A549 (cell line): Measurements from ENCODE around the gene TSR1. TPM values are rescaled to one million over a fixed set of nuclear protein-coding genes. Genes with fewer than 3 reads are reported as not detected.

Experiments
- ATAC-seq, 2 experiments: fragments of 200-7000 bp in 1 of 2; fragments of >200 bp in 1 of 2; cut with Nextera tagmentation in 1 of 2; cut with Tn5 transposase in 1 of 2; 3 replicates each; pipeline versions ENCODE4 v1.8.0 to v1.9.1; 2018 to 2020; ENCODE audit warnings: mild to moderate bottlenecking in 1 of 2, moderate library complexity in 1 of 2
- CTCF ChIA-PET: fragments of 300-600 bp; sonication (Branson Sonifier 250); formaldehyde crosslinking; extraction: SDS; loops from one replicate; lab custom pipeline; 2021; ENCODE audit warnings: antibody characterized with exemption, inconsistent platforms; lab: Yijun Ruan, JAX
- POLR2A ChIA-PET: fragments of 350-600 bp; formaldehyde crosslinking; extraction: SDS; loops from one replicate; lab custom pipeline; 2021; ENCODE audit warnings: antibody characterized with exemption, inconsistent platforms; lab: Yijun Ruan, JAX
- DNase-seq, 2 experiments: peaks; one replicate each; pipeline versions ENCODE4 v3.0.0 to v3.0.0-alpha.2; 2011 to 2016; ENCODE audit warnings: low read depth in 1 of 2, low spot score in 1 of 2
- FAIRE-seq: peaks from 2 replicates; lab custom pipeline; 2011; peaks lifted over from hg19 to GRCh38; lab: Jason Lieb, UNC
- H3K27ac ChIP-seq, 2 experiments: fragments of >200 bp; sonication (Bioruptor Twin); formaldehyde crosslinking; 3 replicates each; pipeline ENCODE4 v1.5.1; 2016 to 2017
- H3K4me1 ChIP-seq: fragments of >200 bp; sonication (Bioruptor Twin); formaldehyde crosslinking; 3 replicates; pipeline ENCODE4 v1.6.1; 2016
- H3K4me2 ChIP-seq: fragments of >200 bp; sonication (Bioruptor Twin); formaldehyde crosslinking; 3 replicates; pipeline ENCODE4 v1.6.1; 2016
- H3K4me3 ChIP-seq: fragments of >200 bp; sonication (Bioruptor Twin); formaldehyde crosslinking; 3 replicates; pipeline ENCODE4 v1.5.1; 2016
- H3K9me3 ChIP-seq: fragments of >200 bp; sonication (Bioruptor Twin); formaldehyde crosslinking; 3 replicates; pipeline ENCODE4 v1.6.1; 2016
- CEBPB ChIP-seq, 2 experiments: fragments of >200 bp in 1 of 2; sonication (Bioruptor Twin) in 1 of 2; formaldehyde crosslinking in 1 of 2; IDR thresholded peaks; 2 replicates each; pipeline ENCODE4 v1.6.1; 2012 to 2016
- CTCF ChIP-seq: fragments of >200 bp; sonication (Bioruptor Twin); formaldehyde crosslinking; IDR thresholded peaks from 3 replicates; pipeline ENCODE4 v1.5.1; 2016
- ESRRA ChIP-seq: fragments of 150-350 bp; IDR thresholded peaks from 2 replicates; pipeline ENCODE4 v1.6.1; 2014; ENCODE audit warnings: mild to moderate bottlenecking, low read length, borderline replicate concordance
- FOSB ChIP-seq: fragments of 250-450 bp; sonication (Bioruptor Pico); IDR thresholded peaks from 2 replicates; pipeline ENCODE4 v1.5.0; 2020; ENCODE audit warnings: mild to moderate bottlenecking, moderate library complexity
- HDAC2 ChIP-seq: fragments of 200-600 bp; sonication (generic); IDR thresholded peaks from 2 replicates; pipeline ENCODE4 v1.6.1; 2016
- HEYL ChIP-seq: fragments of 250-450 bp; sonication (Bioruptor Pico); IDR thresholded peaks from 2 replicates; pipeline ENCODE4 v1.8.0; 2021; ENCODE audit warnings: mild to moderate bottlenecking, moderate library complexity
- HOXA7 ChIP-seq: fragments of 250-450 bp; sonication (Bioruptor Pico); IDR thresholded peaks from 2 replicates; pipeline ENCODE4 v1.5.0; 2020; ENCODE audit warnings: mild to moderate bottlenecking, moderate library complexity
- JUNB ChIP-seq: fragments of >200 bp; sonication (Bioruptor Twin); formaldehyde crosslinking; IDR thresholded peaks from 2 replicates; pipeline ENCODE4 v1.6.1; 2016
- KDM1A ChIP-seq: fragments of 200-600 bp; sonication (generic); IDR thresholded peaks from 2 replicates; pipeline ENCODE4 v1.6.1; 2016; ENCODE audit warnings: low read depth, mild to moderate bottlenecking
- MAZ ChIP-seq: fragments of 150-350 bp; IDR thresholded peaks from 2 replicates; pipeline ENCODE4 v1.6.1; 2014; ENCODE audit warnings: antibody characterized with exemption, low read depth, low read length, borderline replicate concordance
- NFE2L2 ChIP-seq: fragments of 150-350 bp; conservative IDR thresholded peaks from 2 replicates; pipeline ENCODE4 v1.6.1; 2014; ENCODE audit warnings: low read length
- NR3C1 ChIP-seq: fragments of >200 bp; sonication (Bioruptor Twin); formaldehyde crosslinking; IDR thresholded peaks from 3 replicates; pipeline ENCODE4 v1.6.1; 2017
- POLR2A ChIP-seq: IDR thresholded peaks from 2 replicates; pipeline ENCODE4 v1.6.1; 2012; ENCODE audit warnings: mild to moderate bottlenecking, low read length
- SMC3 ChIP-seq: fragments of >200 bp; sonication (Bioruptor Twin); formaldehyde crosslinking; IDR thresholded peaks from 3 replicates; pipeline ENCODE4 v1.6.1; 2018; ENCODE audit warnings: inconsistent platforms
- USF2 ChIP-seq: fragments of 450-650 bp; IDR thresholded peaks from 2 replicates; pipeline ENCODE4 v1.6.1; 2014; ENCODE audit warnings: antibody characterized with exemption
- ZNF302 ChIP-seq: fragments of 250-450 bp; sonication (Bioruptor Pico); IDR thresholded peaks from 2 replicates; pipeline ENCODE4 v1.9.0; 2021; ENCODE audit warnings: inconsistent platforms, mild to moderate bottlenecking, moderate library complexity
- WGBS: methylation state at CpG from one replicate; pipeline ENCODE4 v1.1.6; 2017; ENCODE audit errors: missing lambda C conversion rate; 5-methylcytosine and 5-hydroxymethylcytosine counted together
- polyA plus RNA-seq, 4 experiments: library from polyadenylated mRNA; depleted of rRNA in 3 of 4; stranded (reverse); fragments of >200 nt; fragmentation: RNase III in 1 of 4; extraction: RNeasy Plus Mini Kit Qiagen cat#74134 plus additional on column Dnase treatment in 1 of 4; gene quantifications; 2 replicates in 3 of 4; 3 replicates in 1 of 4; pipeline ENCODE4 v1.2.3, GENCODE V29; 2011 to 2017

TSR1 gene
- polyA plus RNA-seq, 2 of the 4 experiments (the other 2 are of a cell fraction) = 38.3 to 84.1 TPM

- Histone ChIP-seq H3K4me2 (no peak overlapping the region), H3K4me1 (peaks cover 11% of the 10 kb centered on the region), H3K4me3 (no peak overlapping the region), H3K27ac (no peak overlapping the region), H3K9me3 (no peaks in the 10 kb centered on the region)
- FAIRE-seq = no peak
- TF ChIP-seq KDM1A = no peak
- no peak for ATAC-seq
- ChIA-PET CTCF (interaction anchor here (0.9 to 15.8 kb wide), 5 partner anchors 16 to 311 kb away, joined by 3 to 255 read pairs (median 9); no protein-coding TSS in a partner anchor), POLR2A (no interaction called here)
- 87% methylated on average over 26 of the region's 26 CpGs for WGBS
- DNase-seq = no peak
These were observed 27.9 kb upstream of the TSR1 start for GRCh38 chr17:2363851-2364762.

- H3K27ac ChIP-seq = no peak overlapping the region
- TF ChIP-seq NR3C1 (no peak), ZNF302 (CRISPR knock-in tag) (no peak), HOXA7 (CRISPR knock-in tag) (no peak), CEBPB (IDR thresholded peaks at IDR 0.05) (no peak)
- WGBS = 93% methylated on average over 20 of the region's 21 CpGs
- no peaks in the 10 kb centered on the region for H3K9me3 ChIP-seq
- no peak for DNase-seq
- ChIA-PET POLR2A (no interaction called here), CTCF (interaction anchor here (0.9 to 15.8 kb wide), 4 partner anchors 15 to 310 kb away, joined by 5 to 255 read pairs (median 112); no protein-coding TSS in a partner anchor)
- peaks cover 19% of the 10 kb centered on the region for H3K4me1 ChIP-seq
- FAIRE-seq = no peak
- no peak overlapping the region for H3K4me3 ChIP-seq
- H3K4me2 ChIP-seq = no peak overlapping the region
- ATAC-seq = no peak
These were observed 27.1 kb upstream of the TSR1 start for GRCh38 chr17:2363318-2363717.

- DNase-seq = no peak
These were observed 26.6 kb upstream of the TSR1 start for GRCh38 chr17:2362881-2363280.

GRCh38 chr17:2362416-2362815 is 26.2 kb upstream of the TSR1 start:
- TF ChIP-seq HOXA7 (CRISPR knock-in tag) (no peak), MAZ (no peak), ESRRA (no peak), SMC3 (no peak)
- H3K27ac ChIP-seq = no peak overlapping the region
- WGBS = 94% methylated on average over 17 of the region's 19 CpGs
- H3K4me1 ChIP-seq = peaks cover 20% of the 10 kb centered on the region
- ATAC-seq = no peak
- CTCF ChIA-PET = interaction anchor here (1.6 to 15.8 kb wide), 6 partner anchors 6 to 304 kb away, joined by 4 to 255 read pairs (median 22); no protein-coding TSS in a partner anchor
- no peak for FAIRE-seq
- no peak overlapping the region for H3K4me3 ChIP-seq
- DNase-seq = no peak
- POLR2A ChIA-PET = no interaction called here
- no peak overlapping the region for H3K4me2 ChIP-seq
- no peaks in the 10 kb centered on the region for H3K9me3 ChIP-seq

More at GRCh38 chr17:2362881-2363280, 26.6 kb upstream of the TSR1 start:
- ChIA-PET CTCF (interaction anchor here (2.3 to 15.8 kb wide), 3 partner anchors 14 to 53 kb away, joined by 9 to 255 read pairs (median 216); no protein-coding TSS in a partner anchor), POLR2A (no interaction called here)
- no peaks in the 10 kb centered on the region for H3K9me3 ChIP-seq
- ATAC-seq (no peak), FAIRE-seq (no peak)
- 90% methylated on average over 6 of the region's 14 CpGs for WGBS
- no peak overlapping the region for H3K4me2 ChIP-seq
- H3K4me1 ChIP-seq = peaks cover 20% of the 10 kb centered on the region
- no peak overlapping the region for H3K27ac ChIP-seq
- TF ChIP-seq CTCF (no peak), POLR2A (no peak), USF2 (no peak), HEYL (CRISPR knock-in tag) (no peak), HDAC2 (no peak), FOSB (CRISPR knock-in tag) (no peak), NFE2L2 (no peak), JUNB (no peak)
- no peak overlapping the region for H3K4me3 ChIP-seq
